ENCODE data around the gene THAP6. TPM values are rescaled to one million over a fixed set of nuclear protein-coding genes. Genes with fewer than 3 reads are reported as not detected.
A peak's percentile ranks its signal among the peaks of the same experiment; 100 is the strongest.
"Not testable (repeated sequence)": the region's sequence is repeated elsewhere in the genome, so short reads cannot be mapped to it uniquely, and the experiment has no call there.

The THAP6 gene
- polyA plus RNA-seq, 1 donor from 2014 or later: 15.2 TPM

GRCh38 chr4:75542824-75543223 lies 28.6 kb downstream of the THAP6 start:
- H3K27me3 Mint-ChIP-seq: no peaks in the 10 kb centered on the region
- no peak overlapping the region for H3K27ac Mint-ChIP-seq
- no peaks in the 10 kb centered on the region for H3K9me3 Mint-ChIP-seq
- H3K4me3 Mint-ChIP-seq: no peak overlapping the region
- peaks cover 6% of the 10 kb centered on the region for H3K36me3 Mint-ChIP-seq
- peaks cover 0 to 2% (median 0%) of the 10 kb centered on the region in 3 donors for H3K4me1 Mint-ChIP-seq

- not testable (repeated sequence) for H3K36me3 Mint-ChIP-seq, H3K27ac Mint-ChIP-seq, H3K4me1 Mint-ChIP-seq, H3K27me3 Mint-ChIP-seq, H3K9me3 Mint-ChIP-seq, H3K4me3 Mint-ChIP-seq
Measured at GRCh38 chr4:75544220-75544619, 29.9 kb downstream of the THAP6 start.

GRCh38 chr4:75544870-75545269 lies 30.6 kb downstream of the THAP6 start:
- Mint-ChIP-seq H3K4me3 (no peak overlapping the region), H3K4me1 (peaks cover 0 to 2% (median 0%) of the 10 kb centered on the region in 3 donors), H3K27me3 (no peaks in the 10 kb centered on the region), H3K36me3 (peaks cover 2% of the 10 kb centered on the region), H3K27ac (peak overlapping the region in 1 of 3 donors; percentile 53), H3K9me3 (no peaks in the 10 kb centered on the region)

- H3K27ac Mint-ChIP-seq: peak overlapping the region in 1 of 3 donors; percentile 53
- peaks cover 0 to 2% (median 0%) of the 10 kb centered on the region in 3 donors for H3K4me1 Mint-ChIP-seq
Measured at GRCh38 chr4:75545526-75545925, 31.3 kb downstream of the THAP6 start.

GRCh38 chr4:75547647-75548387 lies 33.5 kb downstream of the THAP6 start:
- no peak overlapping the region for H3K4me3 Mint-ChIP-seq
- no peaks in the 10 kb centered on the region for H3K4me1 Mint-ChIP-seq
- no peak overlapping the region for H3K27ac Mint-ChIP-seq
- no peaks in the 10 kb centered on the region for H3K9me3 Mint-ChIP-seq
- H3K36me3 Mint-ChIP-seq: peaks cover 2% of the 10 kb centered on the region
- H3K27me3 Mint-ChIP-seq: no peaks in the 10 kb centered on the region

More at GRCh38 chr4:75545526-75545925, 31.3 kb downstream of the THAP6 start:
- H3K36me3 Mint-ChIP-seq: peaks cover 2% of the 10 kb centered on the region
- H3K9me3 Mint-ChIP-seq: no peaks in the 10 kb centered on the region
- no peak overlapping the region for H3K4me3 Mint-ChIP-seq
- no peaks in the 10 kb centered on the region for H3K27me3 Mint-ChIP-seq

- H3K9me3 Mint-ChIP-seq: no peaks in the 10 kb centered on the region
- H3K4me3 Mint-ChIP-seq: no peak overlapping the region
- no peaks in the 10 kb centered on the region for H3K27me3 Mint-ChIP-seq
- no peak overlapping the region for H3K27ac Mint-ChIP-seq
- H3K36me3 Mint-ChIP-seq: peaks cover 2% of the 10 kb centered on the region
- H3K4me1 Mint-ChIP-seq: no peaks in the 10 kb centered on the region
Measured at GRCh38 chr4:75549019-75549418, 34.7 kb downstream of the THAP6 start.

- Mint-ChIP-seq H3K4me3 (no peak overlapping the region), H3K4me1 (peaks cover under 1 to 12% (median 4%) of the 10 kb centered on the region in 3 donors), H3K9me3 (no peaks in the 10 kb centered on the region), H3K27me3 (no peaks in the 10 kb centered on the region), H3K27ac (no peak overlapping the region), H3K36me3 (no peaks in the 10 kb centered on the region)
Measured at GRCh38 chr4:75552452-75552851, 38.2 kb downstream of the THAP6 start.

GRCh38 chr4:75555294-75556164 lies 41.3 kb downstream of the THAP6 start, which contains the start of gene ODAPH:
TSS of gene ODAPH (plus strand) at chr4:75556066. CDS start at chr4:75556083, 17 bp downstream.
- Mint-ChIP-seq H3K36me3 (peaks cover under 1% of the 10 kb centered on the region), H3K27ac (peak within 1 kb of the TSS in 2 of 3 donors; percentile 9 to 26), H3K27me3 (peaks cover 4% of the 10 kb centered on the region), H3K9me3 (no peaks in the 10 kb centered on the region), H3K4me3 (peak within 1 kb of the TSS in 2 of 4 donors; percentile 59 to 70), H3K4me1 (peaks cover 5 to 16% (median 10%) of the 10 kb centered on the region in 3 donors)

GRCh38 chr4:75557696-75558095 lies 43.4 kb downstream of the THAP6 start:
- peaks cover 5 to 19% (median 10%) of the 10 kb centered on the region in 3 donors for H3K4me1 Mint-ChIP-seq
- peak overlapping the region in 3 of 4 donors; percentile 21 to 67 (median 53) for H3K4me3 Mint-ChIP-seq
- H3K27ac Mint-ChIP-seq: no peak overlapping the region
- H3K36me3 Mint-ChIP-seq: peaks cover 1% of the 10 kb centered on the region
- peaks cover 4% of the 10 kb centered on the region for H3K27me3 Mint-ChIP-seq
- no peaks in the 10 kb centered on the region for H3K9me3 Mint-ChIP-seq

GRCh38 chr4:75561789-75562188 lies 47.5 kb downstream of the THAP6 start:
- no peak overlapping the region for H3K27ac Mint-ChIP-seq
- H3K36me3 Mint-ChIP-seq: peaks cover 1% of the 10 kb centered on the region
- no peak overlapping the region for H3K4me3 Mint-ChIP-seq
- H3K9me3 Mint-ChIP-seq: no peaks in the 10 kb centered on the region
- H3K4me1 Mint-ChIP-seq: peaks cover 5 to 8% (median 8%) of the 10 kb centered on the region in 3 donors
- H3K27me3 Mint-ChIP-seq: peaks cover 10% of the 10 kb centered on the region

GRCh38 chr4:75564023-75564422 lies 49.8 kb downstream of the THAP6 start:
- Mint-ChIP-seq H3K36me3 (peaks cover 1% of the 10 kb centered on the region), H3K4me3 (no peak overlapping the region), H3K27ac (no peak overlapping the region), H3K27me3 (peaks cover 13% of the 10 kb centered on the region), H3K9me3 (no peaks in the 10 kb centered on the region), H3K4me1 (peaks cover 0 to 9% (median 2%) of the 10 kb centered on the region in 3 donors)

- Mint-ChIP-seq H3K36me3 (peaks cover under 1% of the 10 kb centered on the region), H3K27me3 (peaks cover 13% of the 10 kb centered on the region), H3K4me1 (peaks cover 0 to 9% (median 2%) of the 10 kb centered on the region in 3 donors), H3K27ac (no peak overlapping the region), H3K4me3 (no peak overlapping the region), H3K9me3 (no peaks in the 10 kb centered on the region)
Measured at GRCh38 chr4:75565481-75565880, 51.2 kb downstream of the THAP6 start.

GRCh38 chr4:75566911-75567310 lies 52.6 kb downstream of the THAP6 start:
- peaks cover 13% of the 10 kb centered on the region for H3K27me3 Mint-ChIP-seq
- no peak overlapping the region for H3K4me3 Mint-ChIP-seq
- H3K36me3 Mint-ChIP-seq: no peaks in the 10 kb centered on the region
- no peak overlapping the region for H3K27ac Mint-ChIP-seq
- no peaks in the 10 kb centered on the region for H3K9me3 Mint-ChIP-seq
- peaks cover 0 to 7% (median 2%) of the 10 kb centered on the region in 3 donors for H3K4me1 Mint-ChIP-seq

GRCh38 chr4:75567725-75568124 lies 53.5 kb downstream of the THAP6 start:
- peaks cover 0 to 6% (median 2%) of the 10 kb centered on the region in 3 donors for H3K4me1 Mint-ChIP-seq
- H3K9me3 Mint-ChIP-seq: no peaks in the 10 kb centered on the region
- peak overlapping the region in 1 of 3 donors; percentile 23 for H3K27ac Mint-ChIP-seq
- H3K4me3 Mint-ChIP-seq: peak overlapping the region in 1 of 4 donors; percentile 53
- H3K27me3 Mint-ChIP-seq: peaks cover 13% of the 10 kb centered on the region
- no peaks in the 10 kb centered on the region for H3K36me3 Mint-ChIP-seq
